Heart left ventricle (tissue), 16 donors: ENCODE data around the gene CYP51A1. TPM values are rescaled to one million over a fixed set of nuclear protein-coding genes. Genes with fewer than 3 reads are reported as not detected.

Experiments
- ATAC-seq, 4 donors: fragments of 200-7000 bp; cut with Tn5 transposase; one replicate each; pipeline ENCODE4 v1.9.1; 2020 to 2022; ENCODE audit warnings: moderate library complexity in 4 of 4, mild to moderate bottlenecking in 3 of 4, moderate number of reproducible peaks in 1 of 4
- DNase-seq, 5 donors: peaks; one replicate each; pipeline ENCODE4 v3.0.0-alpha.2; 2020
- H3K27ac ChIP-seq, 12 donors: fragments of 200-600 bp; sonication (generic) in 4 of 12; one replicate each; pipeline versions ENCODE4 v1.5.0 to v1.8.0; 2016 to 2022; ENCODE audit warnings: mild to moderate bottlenecking in 2 of 12
- H3K27me3 ChIP-seq, 9 donors: fragments of 200-600 bp; sonication (generic) in 2 of 9; one replicate each; pipeline versions ENCODE4 v1.5.1 to v1.8.0; 2016 to 2022; ENCODE audit warnings: mild to moderate bottlenecking in 3 of 9
- H3K36me3 ChIP-seq, 9 donors: fragments of 200-600 bp; sonication (generic) in 2 of 9; one replicate each; pipeline versions ENCODE4 v1.5.0 to v1.8.0; 2018 to 2022; ENCODE audit warnings: mild to moderate bottlenecking in 2 of 9
- H3K4me1 ChIP-seq, 12 donors: fragments of 200-600 bp; sonication (generic) in 4 of 12; one replicate each; pipeline versions ENCODE4 v1.5.0 to v1.8.0; 2016 to 2022; ENCODE audit warnings: mild to moderate bottlenecking in 3 of 12
- H3K4me3 ChIP-seq, 12 donors: fragments of 200-600 bp; sonication (generic) in 4 of 12; one replicate each; pipeline versions ENCODE4 v1.5.0 to v1.8.0; 2017 to 2022; ENCODE audit warnings: mild to moderate bottlenecking in 9 of 12, moderate library complexity in 4 of 12
- H3K9me3 ChIP-seq, 12 donors: fragments of 200-600 bp; sonication (generic) in 4 of 12; one replicate each; pipeline versions ENCODE4 v1.5.0 to v1.8.0; 2016 to 2022; ENCODE audit warnings: mild to moderate bottlenecking in 1 of 12
- CTCF ChIP-seq, 12 donors: fragments of 200-600 bp; sonication (generic) in 4 of 12; IDR thresholded peaks; one replicate each; pipeline versions ENCODE4 v1.5.0 to v1.8.0; 2018 to 2022; ENCODE audit warnings: antibody characterized with exemption in 12 of 12, mild to moderate bottlenecking in 5 of 12
- POLR2A ChIP-seq, 2 donors: fragments of 450-650 bp; IDR thresholded peaks; one replicate each; pipeline ENCODE4 v1.6.1; 2017; ENCODE audit warnings: antibody characterized with exemption in 2 of 2, mild to moderate bottlenecking in 2 of 2, moderate library complexity in 2 of 2
- WGBS, 4 donors: extraction: QIAGEN DNeasy Blood & Tissue Kit in 2 of 4; methylation state at CpG; one replicate each; pipeline versions ENCODE4 v1.1.5 to v1.1.7; 2013 to 2018; 5-methylcytosine and 5-hydroxymethylcytosine counted together
- intact Hi-C, 10 donors: fragments of 100-400 bp; cut with DNase I; formaldehyde crosslinking; loops; one replicate each; pipeline versions ENCODE4 v1.11.1 to v1.14.2; 2022
- polyA plus RNA-seq, 2 donors: library from polyadenylated mRNA; stranded (reverse); fragments of 200-250 nt; gene quantifications; one replicate each; pipeline ENCODE4 v1.2.3, GENCODE V29; 2013
- total RNA-seq, 9 donors: library from RNA; depleted of rRNA in 2 of 9; stranded (reverse); fragments of >200 nt in 2 of 9; fragmentation: NEBNext Ultra II Directional in 3 of 9; extraction: Animal tissue kit (Norgen Biotek cat#: 25700) in 3 of 9; gene quantifications; one replicate each; pipeline versions ENCODE4 v1.1.0 to v1.2.4, GENCODE V29; 2016 to 2023
- donor health status: ischemic (EF 13 %, LVEDD 7.1; RV severe dilation, severe dysfunction).
- donor health status: healthy with polysubstance abuse.
- donor health status: DM: no; HTN: yes; CAD: no.
- donor health status: DM: no; HTN: no; CAD: no.
- donor health status: ischemic (EF 25% LVEDD 6.9; RV normal size, moderate dysfunction).
- donor health status: ischemic (EF 25% LVEDD 5.7; RV mildly dilated, moderate dysfunction).
- donor health status: healthy.
- donor health status: DM: yes; HTN: yes; CAD: no.
- donor health status: ischemic (EF 35%, LVEDD 5.7; RV mildly dilated, moderate dysfunction).
- donor health status: nonischemic (EF 11% LVEDD 7.7; RV severe dilation, severe dysfunction).
- donor health status: DM: yes; HTN: yes; CAD: no.
- donor health status: PGD.
- donor health status: ischemic (EF 29% LVEDD 5.4; RV normal size, mild dysfunction).
- donor health status: nonischemic (EF 23%, LVEDD 6.1; RV moderate dilation, normal function).

CYP51A1 gene
- total and polyA plus RNA-seq, 11 donors, result 6.7 to 45.9 (median 32.7) TPM

- H3K4me3 ChIP-seq, result no peak overlapping the region
- intact Hi-C loops, result no loop called here
- H3K27ac ChIP-seq, result no peak overlapping the region
- no peaks in the 10 kb centered on the region for H3K27me3 ChIP-seq
- H3K4me1 ChIP-seq, result peaks cover 0 to 18% (median 9%) of the 10 kb centered on the region in 12 donors
- DNase-seq (no peak), ATAC-seq (no peak)
- 33 to 41% (median 38%) methylated on average over 2 of the region's 2 CpGs for WGBS, 4 donors
- TF ChIP-seq CTCF (IDR thresholded peaks at IDR 0.05), result no peak
- no peaks in the 10 kb centered on the region for H3K36me3 ChIP-seq
- H3K9me3 ChIP-seq, result no peaks in the 10 kb centered on the region
Measured at GRCh38 chr7:92137557-92137956, 3.3 kb upstream of the CYP51A1 start.

- intact Hi-C loops, result no loop called here
- H3K4me3 ChIP-seq, result peak overlapping the region; percentile 72 to 99 (median 94)
- DNase-seq (peak in 1 of 5 donors; percentile 25), ATAC-seq (peak in 1 of 4 donors; percentile 21)
- H3K36me3 ChIP-seq, result peaks cover 0 to 12% (median 1%) of the 10 kb centered on the region in 9 donors
- no peaks in the 10 kb centered on the region for H3K9me3 ChIP-seq
- TF ChIP-seq POLR2A (IDR thresholded peaks at IDR 0.05) (no peak), CTCF (IDR thresholded peaks at IDR 0.05) (no peak)
- WGBS, 4 donors, result 24 to 39% (median 27%) methylated on average over 21 of the region's 21 CpGs
- peak overlapping the region; percentile 62 to 97 (median 96) for H3K27ac ChIP-seq
- peaks cover 0 to 26% (median 16%) of the 10 kb centered on the region in 12 donors for H3K4me1 ChIP-seq
- no peaks in the 10 kb centered on the region for H3K27me3 ChIP-seq
Measured at GRCh38 chr7:92135052-92135889, 994 bp upstream of the CYP51A1 start.

GRCh38 chr7:92133737-92134270 is 473 bp downstream of the CYP51A1 start:
- intact Hi-C loops, result loop anchor here in 4 of 10 donors (5.0 kb wide), 4 partner anchors 113 to 318 kb away; partner anchors contain the start of genes AKAP9 (in 1 of the 4), ANKIB1 (in 1 of the 4), GATAD1 (in 1 of the 4) and KRIT1 (in 1 of the 4)

More at GRCh38 chr7:92133737-92134270, 473 bp downstream of the CYP51A1 start:
- H3K36me3 ChIP-seq, result peaks cover 0 to 27% (median 14%) of the 10 kb centered on the region in 9 donors
- peak; percentile 58 to 83 (median 74) for DNase-seq
- no peaks in the 10 kb centered on the region for H3K9me3 ChIP-seq
- peak overlapping the region; percentile 72 to 99 (median 94) for H3K4me3 ChIP-seq
- peak; percentile 57 to 89 (median 72) for TF ChIP-seq CTCF (IDR thresholded peaks at IDR 0.05)
- no peak for TF ChIP-seq POLR2A (IDR thresholded peaks at IDR 0.05)
- H3K27me3 ChIP-seq, result no peaks in the 10 kb centered on the region
- peak overlapping the region; percentile 62 to 97 (median 96) for H3K27ac ChIP-seq
- 0 to 1% (median 1%) methylated on average over 13 to 42 of the region's 42 CpGs for WGBS, 4 donors
- peak; percentile 29 to 64 (median 50) for ATAC-seq
- H3K4me1 ChIP-seq, result peaks cover 0 to 26% (median 16%) of the 10 kb centered on the region in 12 donors
